ENCODE measurements around the gene MRPL23.

DNA sequence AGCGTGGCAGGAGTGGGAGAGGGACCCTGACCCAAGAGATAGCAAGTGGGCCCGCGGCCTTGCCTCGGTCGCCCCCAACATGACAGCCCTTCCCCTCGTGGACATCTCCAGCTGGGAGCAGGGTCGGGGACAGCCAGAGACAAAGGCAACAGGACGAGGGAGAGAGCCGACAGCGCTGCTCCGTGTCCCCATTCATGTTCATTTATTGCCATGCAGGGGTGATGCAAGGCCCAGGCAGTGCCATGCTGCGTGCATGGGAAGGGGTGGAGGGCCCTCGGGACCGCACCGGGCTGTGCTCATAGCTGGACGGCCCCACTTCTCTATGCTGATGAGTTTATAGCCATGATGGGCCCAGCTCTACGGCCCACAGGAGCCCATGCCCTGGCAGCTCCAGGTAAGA, 12.7 kb downstream of the MRPL23 start:
- TF ChIP-seq CTCF (IDR thresholded peaks at IDR 0.05) (no peak), POLR2A (IDR thresholded peaks at IDR 0.05) (no peak)

All from testis (tissue), 2 donors.